HS-27A (cell line): ENCODE measurements around the gene DYRK3.
"Not testable (repeated sequence)": the region's sequence is repeated elsewhere in the genome, so short reads cannot be mapped to it uniquely, and the experiment has no call there.

Source experiments
- DNase-seq: peaks from one replicate; pipeline ENCODE4 v3.0.0-alpha.2; 2012; ENCODE audit warnings: low read depth, missing footprints

The DYRK3 gene

DNA sequence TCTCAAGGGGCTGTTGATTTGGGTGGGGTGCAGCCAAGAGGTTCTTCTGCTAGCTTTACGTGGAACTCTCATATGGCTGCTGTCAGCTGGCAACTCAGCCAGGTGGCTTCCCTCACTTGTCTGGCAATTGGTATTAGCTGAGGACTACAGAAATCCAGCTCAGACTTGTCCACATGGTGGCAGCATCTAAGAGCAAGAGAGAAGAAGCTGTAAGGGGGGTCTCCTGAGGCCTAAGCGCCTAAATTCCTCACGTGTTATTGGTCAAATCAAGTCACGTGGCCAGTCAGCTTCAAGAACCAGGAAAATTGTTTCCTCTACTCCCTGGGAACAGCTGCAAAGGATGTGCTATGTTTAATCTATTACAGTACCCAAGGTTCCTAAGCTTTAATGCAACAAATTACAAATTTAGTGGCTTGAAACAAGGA is 4.2 kb upstream of the DYRK3 start:
- peak; percentile 81 for DNase-seq

DNA sequence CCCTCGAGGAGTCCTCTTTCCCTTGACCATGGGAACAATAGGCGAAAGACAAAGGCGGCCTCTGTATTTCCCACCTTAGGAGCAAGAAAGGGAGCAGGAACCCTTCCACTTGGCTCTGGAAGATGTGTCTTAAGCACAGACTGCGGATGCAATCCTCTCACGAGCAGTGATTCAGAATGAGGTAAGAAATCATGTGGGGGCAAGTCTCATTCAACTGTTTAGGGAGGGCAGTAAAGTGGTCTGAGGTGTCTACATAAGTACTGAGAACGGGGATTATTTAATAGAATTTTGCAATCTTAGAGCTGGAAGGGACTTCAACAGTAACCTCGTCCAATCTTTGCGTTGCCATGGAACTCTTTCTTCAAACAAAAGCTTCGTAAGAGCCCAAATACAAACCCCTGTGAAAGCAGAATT is 1.6 kb upstream of the DYRK3 start:
- no peak for DNase-seq

DNA sequence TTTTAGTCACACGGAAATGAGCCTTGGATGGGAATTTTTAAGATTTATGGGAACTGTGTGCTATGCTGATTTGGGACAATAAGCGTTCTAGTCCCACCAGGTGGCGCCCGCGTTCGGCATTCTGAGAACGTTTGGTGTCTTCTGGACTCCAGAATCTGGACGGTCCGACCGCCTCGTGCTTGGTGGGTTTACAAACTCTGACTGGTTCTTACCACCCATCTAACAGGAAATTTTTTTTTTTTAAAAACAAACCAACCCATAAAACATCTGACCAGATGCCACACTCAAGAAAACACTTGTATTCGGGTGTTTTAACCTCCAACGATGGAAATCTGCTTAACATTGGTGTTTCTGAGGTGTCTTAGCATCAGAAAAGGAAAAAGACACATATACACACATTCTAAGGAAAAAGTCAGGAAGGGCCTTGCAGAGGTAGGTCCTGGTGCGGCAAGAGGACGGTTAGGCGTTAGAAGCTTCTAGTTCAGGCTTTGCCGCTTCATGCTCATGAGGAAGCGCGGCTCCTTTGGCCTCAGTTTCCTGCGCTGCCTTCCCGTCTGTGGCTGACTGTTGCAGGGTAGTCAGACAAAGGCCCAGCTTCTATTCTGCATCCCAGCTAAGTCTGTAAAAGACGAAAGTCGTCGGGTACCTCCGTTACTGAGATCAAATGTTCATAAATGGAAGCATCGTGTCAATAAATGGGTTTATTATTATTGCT is 814 bp upstream of the DYRK3 start:
- DNase-seq = peak; percentile 71

DNA sequence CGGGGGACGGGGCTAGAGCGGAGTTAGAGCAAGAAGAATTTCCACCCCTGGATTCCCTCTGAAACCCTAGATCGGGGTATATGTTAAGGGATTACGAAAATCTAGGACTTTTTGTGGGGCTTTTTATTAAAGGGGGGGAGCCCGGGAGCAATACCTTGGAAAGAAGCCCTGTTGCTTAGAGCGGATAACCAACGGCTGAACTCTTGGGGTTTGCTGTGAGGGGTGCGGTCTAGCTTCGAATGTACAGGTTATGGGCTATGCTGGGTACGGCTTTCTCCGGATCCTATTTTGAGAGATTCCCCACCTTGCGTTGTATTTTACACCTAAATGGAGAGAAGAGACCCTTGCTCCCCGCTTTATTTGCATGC is 626 bp downstream of the DYRK3 start:
- DNase-seq = no peak

DNA sequence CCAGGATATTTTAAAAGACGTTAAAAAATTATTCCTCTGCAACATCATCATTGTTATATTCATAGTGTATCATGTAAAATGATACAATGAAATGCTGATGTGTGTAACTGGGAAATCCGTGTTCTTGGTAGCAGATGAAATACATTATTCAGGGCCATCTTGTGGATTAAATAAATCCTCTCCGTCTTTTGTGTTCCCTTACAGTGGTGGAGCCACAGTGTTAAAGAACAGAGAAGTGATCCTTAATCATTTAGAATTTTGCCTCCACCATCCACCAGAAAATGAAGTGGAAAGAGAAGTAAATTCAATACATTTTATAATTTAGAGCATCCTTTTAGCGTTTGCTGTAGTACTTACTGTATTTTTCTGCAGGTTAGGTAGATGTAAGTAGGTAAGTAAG is 1.3 kb downstream of the DYRK3 start:
- DNase-seq = no peak

DNA sequence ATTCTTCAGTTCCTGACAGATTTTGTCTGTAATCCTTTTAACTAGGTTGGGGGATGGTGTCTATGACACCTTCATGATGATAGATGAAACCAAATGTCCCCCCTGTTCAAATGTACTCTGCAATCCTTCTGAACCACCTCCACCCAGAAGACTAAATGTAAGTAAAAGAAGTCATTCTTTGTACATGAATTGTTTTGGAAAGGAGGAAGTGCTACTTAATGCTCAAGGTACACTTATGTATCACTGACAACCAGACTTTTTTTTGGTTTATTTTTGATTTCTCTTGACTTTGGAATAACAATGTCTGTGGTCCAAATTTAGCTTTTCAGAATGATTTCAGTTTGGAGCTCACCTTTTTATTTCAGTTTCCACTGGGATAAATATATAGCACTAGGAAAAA is 2.3 kb downstream of the DYRK3 start:
- no peak for DNase-seq

DNA sequence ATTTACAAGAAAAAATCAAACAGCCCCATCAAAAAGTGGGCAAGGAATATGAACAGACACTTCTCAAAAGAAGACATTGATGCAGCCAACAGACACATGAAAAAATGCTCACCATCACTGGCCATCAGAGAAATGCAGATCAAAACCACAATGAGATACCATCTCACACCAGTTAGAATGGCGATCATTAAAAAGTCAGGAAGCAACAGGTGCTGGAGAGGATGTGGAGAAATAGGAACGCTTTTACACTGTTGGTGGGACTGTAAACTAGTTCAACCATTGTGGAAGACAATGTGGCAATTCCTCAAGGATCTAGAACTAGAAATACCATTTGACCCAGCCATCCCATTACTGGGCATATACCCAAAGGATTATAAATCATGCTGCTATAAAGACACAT is 6.7 kb downstream of the DYRK3 start:
- DNase-seq = not testable (repeated sequence)

DNA sequence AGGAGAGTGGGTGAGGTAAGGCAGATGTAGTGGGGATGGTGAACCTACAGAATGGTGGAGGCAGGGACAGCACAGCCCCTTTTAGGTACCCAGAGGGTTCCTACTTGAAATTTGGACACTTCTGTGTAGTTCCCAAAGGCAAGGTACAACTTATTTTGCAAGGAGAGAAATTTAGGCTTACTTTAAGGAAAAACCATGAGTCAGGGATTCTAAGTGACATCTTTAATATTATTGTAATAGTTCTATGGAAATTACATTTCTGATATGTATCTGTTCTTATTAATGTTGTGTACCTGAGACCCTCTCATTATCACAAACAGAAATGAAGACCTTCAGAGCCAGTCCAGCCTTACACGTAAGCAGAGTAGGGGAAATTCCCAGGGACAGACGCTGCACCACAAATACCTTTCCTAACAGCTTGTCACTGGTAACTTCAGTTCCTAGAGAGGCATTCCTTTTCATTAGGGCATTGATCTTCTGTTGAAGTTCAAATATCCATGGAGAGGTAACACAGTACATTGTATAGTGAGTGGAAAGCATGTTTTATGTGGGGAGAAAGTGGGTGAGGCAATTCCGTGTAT is 7.9 kb downstream of the DYRK3 start:
- DNase-seq = no peak

DNA sequence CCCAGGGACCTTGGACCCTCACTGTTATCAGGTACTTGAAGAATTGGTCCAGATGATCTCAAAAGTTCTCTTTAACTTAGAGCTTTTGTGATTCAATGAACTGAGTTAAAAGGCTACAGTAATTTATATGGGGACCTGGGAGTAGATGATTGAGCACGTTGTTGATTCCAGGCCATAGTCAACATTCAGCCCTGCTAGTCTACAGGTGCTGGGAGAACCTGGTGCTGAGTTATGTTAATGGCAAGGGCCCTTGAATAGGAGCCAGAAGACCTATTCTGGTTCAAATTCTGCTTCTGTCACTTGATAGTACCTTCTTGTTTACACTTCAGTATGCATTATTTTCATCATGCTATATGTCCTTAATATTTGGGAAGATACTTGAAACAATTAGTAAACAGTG is 11.2 kb downstream of the DYRK3 start:
- DNase-seq = no peak

DNA sequence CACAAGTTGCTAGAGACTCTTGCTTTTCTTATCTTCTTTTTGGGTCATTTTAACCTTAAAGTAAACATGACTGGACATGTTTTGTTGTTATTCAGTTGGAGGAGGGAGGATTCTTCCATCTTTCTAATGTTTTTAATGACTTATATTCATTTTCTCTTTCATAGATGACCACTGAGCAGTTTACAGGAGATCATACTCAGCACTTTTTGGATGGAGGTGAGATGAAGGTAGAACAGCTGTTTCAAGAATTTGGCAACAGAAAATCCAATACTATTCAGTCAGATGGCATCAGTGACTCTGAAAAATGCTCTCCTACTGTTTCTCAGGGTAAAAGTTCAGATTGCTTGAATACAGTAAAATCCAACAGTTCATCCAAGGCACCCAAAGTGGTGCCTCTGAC is 11.9 kb downstream of the DYRK3 start:
- DNase-seq = no peak

DNA sequence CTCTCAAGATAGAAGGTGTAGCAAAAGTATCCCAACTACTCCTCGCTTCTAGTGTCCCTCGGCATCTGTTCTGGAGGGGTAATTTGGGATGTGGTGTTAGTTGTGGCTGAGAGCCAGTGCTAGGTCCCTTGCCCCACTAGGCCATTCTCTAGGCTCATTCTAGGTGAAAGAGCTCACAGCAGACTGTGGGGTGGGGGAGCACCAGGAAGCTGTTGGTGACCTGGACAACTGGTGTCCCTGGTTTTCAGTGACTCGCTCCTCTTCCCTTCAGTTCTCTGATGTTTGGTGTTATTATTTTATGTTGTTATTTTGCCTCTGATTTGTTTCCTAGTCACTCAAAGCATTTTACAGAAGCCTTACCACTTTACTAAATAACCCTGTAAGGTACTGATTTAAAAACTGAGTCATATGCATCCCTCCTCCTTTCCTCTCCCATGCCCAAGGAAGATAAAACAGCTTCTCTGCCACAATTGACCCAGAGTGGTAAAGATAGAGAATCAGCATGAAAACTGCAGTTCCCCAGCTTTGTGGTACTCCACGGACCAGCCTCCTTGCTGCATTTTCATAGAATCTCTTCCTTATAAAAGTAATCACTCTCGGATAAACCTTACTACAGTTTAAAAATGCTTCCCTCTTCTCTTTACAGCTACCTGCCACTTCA is 14.1 kb downstream of the DYRK3 start:
- DNase-seq = no peak

DNA sequence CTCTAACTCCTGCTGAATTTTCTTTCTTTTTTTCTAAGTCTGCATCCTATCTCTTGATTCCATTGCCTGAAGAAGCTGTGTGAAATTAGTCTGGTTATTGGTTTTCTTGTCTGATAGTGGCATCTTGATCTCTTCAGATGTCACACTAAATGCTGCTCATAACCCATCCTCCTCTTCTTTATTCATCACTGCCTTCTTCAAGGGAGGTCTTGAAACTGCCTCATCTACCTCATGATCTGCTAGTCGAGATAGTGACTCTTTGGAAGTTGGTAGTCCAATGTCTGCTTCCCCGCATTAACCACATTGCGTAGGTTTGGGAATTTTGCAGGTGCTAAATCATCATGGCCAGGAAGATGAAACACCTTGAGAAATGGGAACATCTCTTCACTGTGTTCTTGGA is 15.7 kb downstream of the DYRK3 start:
- DNase-seq = no peak

DNA sequence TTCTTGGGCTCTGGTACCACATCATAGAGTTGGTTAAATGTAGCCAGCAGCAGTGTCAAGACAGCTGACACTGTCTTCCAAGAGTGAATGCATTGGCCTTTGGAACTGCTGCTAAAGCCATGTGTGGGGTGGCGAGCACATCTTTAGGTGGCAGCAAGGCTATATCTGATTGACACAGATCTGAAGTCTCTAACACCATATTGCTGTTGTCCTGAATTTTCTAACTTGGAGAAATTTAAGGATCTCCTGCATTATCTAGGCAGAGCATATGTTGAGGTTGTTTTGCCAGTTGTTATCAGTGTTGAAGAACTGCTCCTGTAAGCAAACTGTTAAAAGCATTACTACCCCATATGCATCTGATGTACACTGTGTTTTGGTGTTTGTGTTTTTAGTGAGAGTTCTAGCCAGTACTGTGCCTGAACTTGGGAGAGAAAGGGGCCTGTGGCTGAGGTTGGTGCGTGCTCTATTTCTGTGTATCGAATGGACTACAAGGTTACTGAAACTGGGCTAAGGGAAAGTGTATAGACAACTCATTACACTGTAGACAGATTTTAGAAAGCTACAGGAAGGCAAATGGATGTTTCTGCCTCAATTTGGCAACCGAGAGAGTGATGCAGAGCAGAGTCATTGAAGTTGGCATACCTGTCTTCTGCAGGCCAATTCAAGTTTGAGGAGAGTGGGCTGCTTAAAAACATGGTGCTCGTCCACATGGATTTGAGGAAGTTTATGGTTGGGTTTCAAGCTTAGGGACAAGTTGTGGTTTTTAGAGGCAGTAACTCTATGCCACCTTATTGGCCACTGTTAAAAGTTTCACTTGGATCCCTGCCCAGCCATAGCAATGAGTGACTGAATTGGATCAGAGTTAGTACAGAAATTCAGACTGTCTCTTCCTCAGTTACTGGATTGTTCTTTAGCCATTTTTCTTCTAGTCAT is 16.9 kb downstream of the DYRK3 start:
- DNase-seq = no peak

DNA sequence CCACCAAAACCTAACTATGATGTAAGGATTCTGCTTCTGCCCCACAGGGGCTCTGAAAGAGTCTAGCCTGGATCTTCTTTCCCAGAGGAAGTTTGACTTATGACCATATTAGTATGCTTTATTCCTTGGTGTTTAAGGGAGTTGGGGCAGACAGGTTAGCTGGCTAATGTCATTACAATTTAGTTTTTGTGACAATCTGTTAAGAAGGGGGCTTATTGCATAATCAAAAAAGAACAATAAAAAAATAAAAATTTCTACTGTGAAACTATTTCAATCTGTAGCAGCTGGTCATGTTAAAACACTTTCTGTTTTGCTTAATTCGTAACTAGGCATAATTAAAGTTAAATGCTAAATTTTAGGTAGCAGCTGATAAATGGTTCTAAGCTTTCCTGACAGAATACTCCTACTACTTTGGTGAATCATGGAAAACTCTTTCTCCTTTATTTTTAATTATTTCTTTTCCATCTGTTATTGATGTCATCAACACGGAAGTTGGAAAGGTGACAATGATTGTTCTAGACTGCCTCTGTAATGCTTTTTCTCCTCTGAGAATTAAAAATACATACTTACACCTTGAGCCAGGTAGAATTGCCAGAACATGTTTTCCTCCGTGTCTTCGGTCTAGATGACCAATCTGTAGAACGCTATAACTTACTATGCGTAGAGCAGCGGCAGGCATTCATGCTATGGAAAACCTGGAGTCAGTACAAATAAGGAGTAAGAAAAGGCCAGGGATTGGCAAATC is 18.6 kb downstream of the DYRK3 start:
- no peak for DNase-seq

DNA sequence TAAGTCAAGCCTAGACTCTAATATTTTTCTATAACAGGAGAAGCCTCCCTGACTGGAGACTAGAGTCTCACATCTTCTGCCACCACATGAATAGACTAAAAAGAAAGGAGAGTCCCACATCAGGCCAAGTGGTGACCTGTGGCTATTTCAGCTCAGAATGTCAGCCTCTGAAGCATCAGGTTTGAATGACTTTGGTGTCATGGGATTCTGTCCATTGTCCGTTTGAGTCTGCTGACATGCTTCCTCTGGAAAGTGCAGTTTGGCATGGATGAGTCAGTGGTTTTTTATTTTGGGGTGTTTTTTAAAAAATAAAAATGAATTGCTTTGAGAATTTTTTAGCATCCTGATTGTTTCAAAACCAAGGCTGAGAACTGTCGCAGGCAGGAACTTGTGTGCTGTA is 19.5 kb downstream of the DYRK3 start:
- DNase-seq = no peak

DNA sequence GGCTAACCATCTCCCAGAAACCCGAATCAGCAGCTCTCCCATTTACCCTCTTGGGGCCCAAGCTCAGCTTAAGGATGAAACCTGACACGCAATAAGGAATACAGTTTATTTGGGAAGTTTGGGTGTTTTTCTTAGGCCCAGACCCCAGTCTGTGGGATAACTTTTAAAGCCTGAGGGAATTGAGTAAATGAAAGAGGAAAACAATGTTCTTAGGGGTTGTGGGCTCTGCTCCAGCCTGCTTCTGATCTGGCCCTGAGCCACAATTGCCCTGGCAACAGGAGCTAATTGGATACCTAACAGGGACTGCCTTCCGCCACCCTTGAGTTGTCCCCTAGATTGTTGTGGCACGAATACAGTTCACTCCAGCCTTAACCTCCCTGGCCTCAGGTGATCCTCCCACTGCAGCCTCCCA is 20.1 kb downstream of the DYRK3 start:
- no peak for DNase-seq

DNA sequence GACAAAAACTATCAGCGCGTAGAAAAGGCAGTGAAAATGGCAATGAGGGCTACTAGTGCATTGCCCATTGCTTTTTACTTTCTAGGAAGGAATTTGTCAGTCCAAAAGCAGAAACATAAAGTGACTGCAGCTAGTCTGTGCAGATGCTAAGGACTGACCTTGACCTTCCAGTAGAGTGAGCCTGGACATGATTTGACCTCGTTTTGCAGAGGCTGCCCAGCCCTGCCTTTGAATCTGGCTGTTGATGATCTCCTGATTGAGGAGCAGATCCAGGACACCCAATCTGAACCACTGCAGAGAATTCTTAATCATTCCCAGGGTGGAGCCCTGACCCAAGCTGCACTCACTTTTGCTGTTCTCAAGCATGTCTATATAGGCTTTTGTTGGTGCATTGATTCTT is 21.6 kb downstream of the DYRK3 start:
- DNase-seq = no peak

DNA sequence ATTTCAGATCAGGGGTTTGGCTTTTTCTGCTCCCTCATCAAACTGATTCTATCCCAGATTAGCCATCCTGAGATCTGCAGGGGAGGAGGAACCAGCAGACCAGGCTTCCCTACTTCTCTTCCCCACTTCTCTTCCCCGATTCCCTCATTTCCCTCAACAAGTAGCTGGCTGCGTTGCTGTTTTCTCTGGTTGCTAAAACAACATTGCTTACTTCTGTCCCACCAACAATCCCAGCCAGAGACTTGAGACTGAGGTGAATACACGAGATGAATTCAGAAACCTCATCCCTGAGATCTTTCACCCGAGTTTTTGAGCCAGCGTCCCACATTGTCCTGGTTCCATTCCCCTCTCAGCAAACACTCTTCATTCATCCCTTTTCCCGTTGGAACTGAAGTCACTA is 22.4 kb downstream of the DYRK3 start:
- DNase-seq = no peak

DNA sequence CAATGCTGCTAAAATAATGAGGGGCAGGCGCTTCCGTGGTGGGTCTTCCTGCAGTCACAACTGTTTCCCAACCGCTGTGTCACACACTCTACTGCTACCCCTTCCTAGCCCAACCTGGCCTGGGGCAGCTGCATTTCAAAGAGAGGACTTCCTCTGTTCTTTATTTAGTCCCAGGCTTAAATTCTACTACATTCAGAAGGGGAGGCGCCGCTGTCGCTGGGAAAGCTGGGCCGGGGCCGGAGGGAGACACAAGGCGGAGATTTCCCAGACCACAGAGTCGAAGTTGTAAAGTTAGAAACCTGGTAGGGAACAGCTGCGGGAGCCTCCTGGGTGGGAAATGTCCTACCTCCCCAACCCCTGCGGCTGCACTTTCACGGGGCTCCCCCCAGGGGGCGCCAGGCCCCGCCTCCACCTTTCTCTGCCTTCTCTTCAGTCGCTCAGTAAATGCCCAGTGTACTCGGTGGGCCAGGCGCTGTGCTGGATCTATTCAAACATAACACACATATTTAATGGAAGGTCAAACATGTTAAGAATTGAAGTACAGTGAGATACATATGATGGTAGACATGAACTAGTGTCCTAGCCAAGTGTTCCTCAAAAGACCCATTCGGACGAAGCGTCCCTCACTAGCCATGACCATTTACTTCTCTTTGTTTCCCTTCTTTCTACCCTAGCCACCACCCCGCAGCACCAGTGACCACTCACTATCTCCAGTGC is 23.1 kb downstream of the DYRK3 start:
- no peak for DNase-seq

DNA sequence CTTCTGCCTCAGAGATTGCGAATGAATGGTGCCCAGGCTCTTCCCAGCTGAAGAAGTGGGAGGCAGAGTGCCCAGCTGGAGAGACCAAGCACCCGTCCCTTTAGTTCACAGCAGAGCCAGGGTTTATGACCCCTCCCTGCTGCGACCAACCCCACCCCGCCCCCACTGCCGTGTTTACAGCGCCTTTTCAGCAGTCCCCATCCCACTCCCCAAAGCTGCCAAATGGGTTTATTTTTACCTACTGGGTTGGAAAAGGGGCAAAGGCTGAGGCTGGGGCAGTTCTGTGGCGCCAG is 23.6 kb downstream of the DYRK3 start:
- no peak for DNase-seq

DNA sequence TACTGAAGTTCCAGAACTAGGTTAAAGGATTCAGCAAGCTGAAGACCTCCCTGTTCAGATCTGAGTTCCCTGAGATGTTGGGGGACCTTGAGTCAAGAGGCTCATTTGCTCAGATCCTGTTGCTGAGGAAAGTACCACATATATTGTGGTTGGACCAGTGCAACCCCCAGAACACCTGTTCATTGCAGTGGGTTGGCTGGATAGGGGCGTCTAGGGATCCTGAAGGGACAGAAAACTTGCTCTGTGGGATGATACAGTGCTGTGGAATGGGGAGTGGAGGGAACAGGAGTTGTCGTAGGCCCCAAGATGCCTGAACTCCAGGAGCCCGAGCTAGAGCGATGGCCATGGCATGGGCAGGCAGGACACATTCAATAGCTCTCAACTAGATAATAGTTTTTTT is 24.8 kb downstream of the DYRK3 start:
- DNase-seq = no peak
